GM18520 (cell line): Measurements from ENCODE around the gene SPATA21.

ENCODE experiments used
- ATAC-seq: cut with Tn5 transposase; IDR thresholded peaks from one replicate; pipeline ENCODE4 v1.9.1; 2021; ENCODE audit not compliant: unreplicated experiment

SPATA21 gene

DNA sequence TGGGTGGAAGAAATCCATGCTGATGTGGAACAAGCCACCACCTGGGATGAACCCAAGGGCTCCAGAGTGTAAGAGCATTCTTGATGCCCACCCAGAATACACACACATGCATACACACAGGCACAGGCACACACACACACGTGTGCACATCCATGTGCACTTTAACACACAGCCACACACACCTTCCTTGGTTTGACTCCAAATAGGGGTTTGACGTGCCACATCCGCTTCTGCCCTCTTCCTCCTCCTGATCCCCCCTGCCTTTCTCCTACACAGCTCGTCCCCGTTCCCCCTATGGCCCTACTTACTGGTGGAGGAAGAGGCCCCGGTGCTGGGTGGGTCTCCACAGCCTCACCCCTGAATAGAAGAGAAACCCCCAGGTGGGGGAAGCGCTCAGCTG lies 16.0 kb downstream of the SPATA21 start:
- ATAC-seq: no peak

GRCh38 chr1:16420424-16421118 lies 16.7 kb downstream of the SPATA21 start:
- peak; percentile 60 for ATAC-seq

DNA sequence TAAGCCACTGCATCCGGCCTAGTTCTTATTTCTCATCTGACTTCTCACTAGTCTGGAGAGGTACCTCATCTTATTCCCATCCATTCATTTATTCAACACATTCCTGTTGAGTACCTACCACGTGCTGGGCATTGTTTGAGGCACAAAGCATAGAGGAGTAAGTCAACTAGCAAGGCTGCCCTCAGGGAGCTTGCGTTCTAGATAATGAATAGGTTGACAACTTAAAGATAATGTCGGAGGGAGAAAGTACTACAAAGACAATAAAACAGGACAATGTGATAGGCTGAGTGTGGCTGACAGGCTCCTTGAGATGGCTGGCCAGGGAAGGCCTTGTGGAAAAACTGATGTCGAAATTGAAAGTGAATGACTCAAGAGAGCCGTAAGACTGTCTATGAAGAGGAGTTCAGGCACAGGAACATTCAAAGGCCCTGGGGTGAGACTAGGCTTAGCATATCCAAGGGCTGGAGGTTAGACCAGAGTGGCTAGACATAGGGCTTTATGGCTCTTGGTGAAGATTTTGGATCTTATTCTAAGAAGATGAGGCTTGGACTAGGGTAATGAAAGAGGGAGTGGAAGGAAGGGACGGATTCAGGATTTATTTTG lies 18.3 kb downstream of the SPATA21 start:
- no peak for ATAC-seq

DNA sequence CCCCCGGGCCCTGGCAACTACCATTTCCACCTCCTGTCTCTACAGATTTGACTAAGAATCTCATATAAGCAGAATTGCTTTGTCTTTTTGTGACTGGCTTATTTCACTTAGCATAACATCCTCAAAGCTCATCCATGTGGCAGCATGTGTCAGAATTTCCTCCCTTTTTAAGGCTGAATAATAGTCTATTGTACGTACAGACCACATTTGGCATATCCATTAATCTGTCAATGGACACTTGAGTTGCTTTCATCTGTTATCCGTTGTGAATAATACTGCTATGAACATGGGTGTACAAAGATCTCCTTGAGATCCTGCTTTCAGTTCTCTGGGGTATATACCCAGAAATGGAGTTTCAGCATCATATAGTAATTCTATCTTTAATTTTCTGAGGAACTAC lies 24.0 kb downstream of the SPATA21 start:
- no peak for ATAC-seq

DNA sequence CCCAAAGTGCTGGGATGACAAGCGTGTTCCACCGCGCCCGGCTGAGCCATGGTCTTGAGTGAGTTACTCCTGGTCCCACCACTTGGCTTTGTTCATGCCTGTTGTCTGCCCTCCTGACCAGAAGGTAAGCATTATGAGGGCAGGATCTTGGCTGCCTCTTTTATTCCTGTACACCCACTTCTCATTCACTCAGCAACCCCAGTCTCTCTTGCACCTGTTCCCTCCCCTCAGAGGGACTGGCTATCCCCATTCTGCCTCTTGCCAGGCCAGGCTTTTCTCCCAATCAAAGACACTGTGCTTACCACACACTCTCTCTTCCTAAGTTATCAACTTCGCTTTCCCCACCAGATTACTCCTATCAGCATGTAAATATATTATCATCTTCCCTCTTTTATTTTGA lies 26.4 kb downstream of the SPATA21 start:
- no peak for ATAC-seq

- ATAC-seq: no peak
These were observed 27.6 kb downstream of the SPATA21 start for GRCh38 chr1:16409536-16410152.

DNA sequence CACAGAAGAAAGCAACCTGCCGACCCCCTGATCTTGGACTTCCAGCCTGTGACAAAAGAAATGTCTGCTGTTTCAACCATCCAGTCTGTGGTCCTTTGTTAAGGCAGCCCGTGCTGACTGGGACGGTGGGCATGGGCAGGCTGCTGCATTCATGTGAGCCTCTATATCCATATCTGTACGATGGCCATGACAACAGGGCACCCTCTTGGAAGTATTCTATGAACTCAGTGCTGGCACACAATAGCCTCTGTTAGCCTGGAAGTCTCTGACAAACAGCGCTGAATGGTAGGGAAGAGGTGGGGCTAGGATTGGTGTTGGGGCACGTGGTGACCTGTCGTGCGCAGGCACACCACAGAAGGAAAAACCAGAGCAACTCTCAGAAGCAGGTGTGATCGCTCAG lies 30.4 kb downstream of the SPATA21 start:
- no peak for ATAC-seq

GRCh38 chr1:16405441-16405840 lies 31.8 kb downstream of the SPATA21 start:
- no peak for ATAC-seq

- ATAC-seq: no peak
These were observed 34.5 kb downstream of the SPATA21 start for GRCh38 chr1:16402742-16403141.

DNA sequence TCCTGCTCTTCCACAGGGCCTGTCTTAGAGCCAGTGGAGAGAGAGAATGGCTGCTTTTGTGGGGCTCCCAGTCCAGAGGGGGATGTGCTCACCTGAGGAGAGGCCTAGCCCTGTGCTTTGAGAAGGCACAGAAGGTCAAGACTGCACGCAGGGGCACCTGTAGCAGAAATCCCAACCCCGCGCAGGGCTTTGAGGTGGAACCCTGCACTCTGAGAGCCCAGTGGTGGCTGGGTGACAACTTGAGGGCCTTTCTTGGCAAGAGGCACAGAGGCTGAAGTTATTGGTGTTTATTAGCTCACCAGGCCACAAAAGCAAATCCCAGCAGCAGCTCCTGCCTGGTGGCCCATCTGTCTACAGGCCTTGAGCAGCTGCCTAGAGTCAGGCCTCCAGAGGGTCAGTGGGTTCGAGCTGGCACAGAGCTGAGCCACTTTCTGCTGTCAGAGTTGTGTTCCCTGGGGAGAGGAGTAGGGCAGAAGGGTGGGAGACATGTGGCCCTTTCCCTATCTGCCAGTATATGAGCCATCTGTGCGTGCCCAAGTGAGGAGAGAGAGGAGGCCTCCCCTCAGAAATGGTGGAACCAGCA lies 38.8 kb downstream of the SPATA21 start:
- no peak for ATAC-seq

- ATAC-seq: no peak
These were observed 40.1 kb downstream of the SPATA21 start for GRCh38 chr1:16397120-16397519.

DNA sequence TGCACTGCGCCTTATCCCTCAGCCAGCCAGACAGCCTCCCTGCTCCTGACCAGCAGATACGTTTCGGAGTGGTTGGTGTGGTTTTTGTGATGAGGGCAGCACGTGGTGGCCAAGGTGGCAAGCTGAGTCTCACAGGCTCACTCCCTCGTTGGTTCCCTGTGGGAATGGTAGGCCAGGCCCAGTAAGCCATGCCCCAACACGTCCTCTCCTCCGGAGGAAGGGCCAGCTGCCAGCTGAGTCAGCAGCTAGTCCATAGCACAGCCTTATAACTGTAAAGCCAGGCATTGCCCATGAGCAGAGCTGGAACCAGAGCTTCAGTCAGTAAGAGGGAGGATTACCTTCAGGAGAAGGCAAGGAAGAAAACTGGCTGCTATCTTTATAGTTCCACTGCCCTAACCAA lies 40.6 kb downstream of the SPATA21 start:
- ATAC-seq: no peak

DNA sequence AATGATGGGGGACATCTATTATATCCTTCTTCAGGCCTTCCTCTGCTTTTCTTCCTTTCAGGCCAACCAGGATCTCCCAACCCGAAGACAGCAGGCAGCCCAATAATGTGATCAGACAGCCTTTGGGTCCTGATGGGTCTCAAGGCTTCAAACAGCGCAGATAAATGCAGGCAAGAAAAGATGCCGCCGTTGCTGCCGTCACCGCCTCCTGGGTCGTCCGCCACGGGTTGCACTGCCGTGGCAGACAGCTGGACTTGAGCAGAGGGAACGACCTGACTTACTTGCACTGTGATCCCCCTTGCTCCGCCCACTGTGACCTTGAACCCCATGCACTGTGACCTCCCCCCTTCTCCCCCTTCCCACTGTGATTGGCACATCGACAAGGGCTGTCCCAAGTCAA lies 42.2 kb downstream of the SPATA21 start:
- ATAC-seq: no peak

DNA sequence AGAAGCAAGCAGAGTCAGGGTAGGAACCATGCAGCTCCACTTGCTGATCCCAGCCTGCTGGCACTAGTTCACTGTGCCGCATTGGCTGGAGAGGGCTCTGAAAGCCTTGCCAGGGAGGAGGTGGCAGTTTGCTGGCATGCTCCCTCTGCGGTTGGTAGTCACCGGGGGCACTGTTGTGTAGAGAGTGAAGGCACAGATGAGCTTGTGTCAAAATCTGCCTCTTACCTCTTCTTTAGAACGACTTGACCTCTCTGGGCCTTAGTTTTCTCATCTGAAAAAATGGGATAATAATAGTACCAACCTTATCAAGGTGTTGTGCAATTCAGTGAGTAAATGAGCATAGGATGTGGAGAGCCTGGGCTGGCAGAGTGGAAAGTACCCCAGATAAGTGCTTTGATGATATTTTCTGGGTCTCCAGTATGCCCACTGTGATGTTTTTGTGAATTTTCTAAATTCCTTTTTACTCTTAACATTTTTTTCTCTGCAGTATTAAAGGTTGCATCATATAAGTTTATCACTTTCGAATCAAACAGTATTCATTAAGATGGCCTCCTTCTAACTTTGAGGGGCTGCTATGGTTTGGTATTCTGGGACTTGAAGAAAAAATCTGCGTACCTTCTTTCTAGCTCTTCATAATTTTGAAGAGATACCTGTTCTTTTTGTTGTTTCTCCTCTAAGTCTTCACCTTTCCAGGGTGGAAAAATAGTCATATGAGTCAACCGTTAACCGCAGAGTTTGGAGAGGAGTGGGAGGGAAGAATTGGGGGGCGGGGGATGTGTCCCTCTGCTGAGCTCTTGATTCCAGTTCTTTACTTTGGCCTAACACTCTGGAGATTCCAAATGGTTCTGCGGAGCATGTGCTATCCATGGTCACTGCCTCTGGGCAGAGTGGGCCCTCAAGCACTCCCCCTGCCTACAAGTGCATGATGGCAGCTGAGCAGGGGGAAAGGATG lies 43.4 kb downstream of the SPATA21 start:
- ATAC-seq: no peak

DNA sequence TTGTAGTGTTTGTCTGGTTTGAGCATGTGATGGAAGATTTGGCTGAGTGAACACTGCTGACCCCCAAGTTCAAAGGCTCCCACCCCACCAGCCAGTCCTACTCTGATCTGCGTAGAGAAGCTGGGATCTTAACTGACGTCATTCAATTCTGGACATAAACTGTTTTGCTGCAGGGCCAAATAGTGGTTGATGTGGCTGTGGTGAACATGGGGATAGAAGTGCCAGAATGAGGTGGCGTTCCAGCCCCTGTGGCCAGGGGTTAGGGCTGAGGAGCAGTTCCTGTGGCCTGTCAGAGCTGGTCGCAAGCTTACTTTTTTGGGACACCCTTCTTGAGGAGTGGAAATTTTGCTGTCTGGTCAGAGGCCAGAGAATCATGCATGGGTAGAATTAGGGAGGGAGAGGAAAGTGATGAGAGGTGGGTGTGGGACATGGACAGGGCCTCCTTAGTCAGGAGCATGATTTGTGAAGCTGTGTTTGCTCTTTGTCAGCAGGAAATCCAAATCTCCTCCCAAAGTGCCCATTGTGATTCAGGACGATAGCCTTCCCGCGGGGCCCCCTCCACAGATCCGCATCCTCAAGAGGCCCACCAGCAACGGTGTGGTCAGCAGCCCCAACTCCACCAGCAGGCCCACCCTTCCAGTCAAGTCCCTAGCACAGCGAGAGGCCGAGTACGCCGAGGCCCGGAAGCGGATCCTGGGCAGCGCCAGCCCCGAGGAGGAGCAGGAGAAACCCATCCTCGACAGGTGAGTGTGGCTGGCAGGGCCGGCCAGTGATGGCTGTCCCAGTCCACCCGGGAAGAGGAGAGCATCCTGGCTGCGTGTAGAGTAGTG lies 44.3 kb downstream of the SPATA21 start:
- no peak for ATAC-seq

- no peak for ATAC-seq
These were observed 45.8 kb downstream of the SPATA21 start for GRCh38 chr1:16391411-16391810.

GRCh38 chr1:16387201-16388188 lies 49.7 kb downstream of the SPATA21 start:
- ATAC-seq: no peak

DNA sequence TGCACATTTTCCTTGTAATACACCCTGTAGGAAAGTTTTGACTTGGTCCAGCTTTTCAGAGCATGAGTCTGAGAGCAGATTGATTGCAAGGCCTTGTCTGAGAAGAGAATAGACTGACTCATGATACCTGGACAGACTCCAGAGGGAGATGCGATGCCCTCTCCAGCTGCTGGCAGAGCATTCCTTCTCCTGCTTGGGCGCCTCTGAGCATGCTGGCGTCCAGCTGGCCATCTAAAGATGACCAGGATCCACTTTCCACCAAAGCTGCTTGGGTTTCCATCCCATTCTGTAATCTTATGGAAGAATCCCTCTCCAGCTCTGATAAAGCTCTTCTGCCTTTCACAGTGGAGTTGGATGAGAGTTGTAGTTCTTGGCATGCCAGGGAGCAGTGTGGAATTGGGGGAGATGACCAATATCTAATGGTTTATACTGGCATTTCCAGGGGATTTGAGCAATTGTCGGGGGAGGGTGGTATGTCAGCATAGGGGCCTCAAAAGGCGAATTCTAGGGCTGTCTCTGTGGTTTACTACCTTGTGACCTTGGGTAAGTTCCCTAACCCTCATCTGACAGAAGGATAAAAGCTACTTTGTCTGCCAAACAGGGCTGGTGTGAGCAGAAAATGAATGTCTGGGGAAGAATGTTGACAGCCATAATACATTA lies 50.6 kb downstream of the SPATA21 start:
- no peak for ATAC-seq
